H9 (cell line): ENCODE results near the gene MTMR1. TPM values are rescaled to one million over a fixed set of nuclear protein-coding genes. Genes with fewer than 3 reads are reported as not detected.

Source experiments
- DNase-seq: peaks from one replicate; pipeline ENCODE4 v3.0.0-alpha.2; 2017
- H2AFZ ChIP-seq: one replicate; pipeline ENCODE4 v1.6.1; 2013; ENCODE audit warnings: mild to moderate bottlenecking, low read length, control low read depth, moderate library complexity
- H2AK5ac ChIP-seq: 2 replicates; pipeline ENCODE4 v1.6.1; 2013; ENCODE audit warnings: low read length, control low read depth, mixed read lengths; ENCODE audit not compliant: insufficient read length
- H2BK120ac ChIP-seq: one replicate; pipeline ENCODE4 v1.6.1; 2013; ENCODE audit warnings: low read depth, mild to moderate bottlenecking, low read length, control low read depth, inconsistent platforms; ENCODE audit not compliant: poor library complexity, severe bottlenecking
- H2BK12ac ChIP-seq: 2 replicates; pipeline ENCODE4 v1.6.1; 2013; ENCODE audit warnings: low read length, control low read depth, mixed read lengths, low read depth; ENCODE audit not compliant: insufficient read length
- H2BK15ac ChIP-seq: 2 replicates; pipeline ENCODE4 v1.6.1; 2013; ENCODE audit warnings: low read depth, low read length, control low read depth
- H2BK20ac ChIP-seq: one replicate; pipeline ENCODE4 v1.6.1; 2013; ENCODE audit warnings: low read depth, mild to moderate bottlenecking, low read length, control low read depth, inconsistent platforms; ENCODE audit not compliant: poor library complexity, severe bottlenecking
- H2BK5ac ChIP-seq: 2 replicates; pipeline ENCODE4 v1.6.1; 2013; ENCODE audit warnings: low read length, control low read depth, mixed read lengths; ENCODE audit not compliant: insufficient read length
- H3K14ac ChIP-seq: 2 replicates; pipeline ENCODE4 v1.6.1; 2013; ENCODE audit warnings: low read length, control low read depth; ENCODE audit not compliant: insufficient read depth
- H3K18ac ChIP-seq: 2 replicates; pipeline ENCODE4 v1.6.1; 2013; ENCODE audit warnings: low read depth, mild to moderate bottlenecking, mixed read lengths, low read length, control low read depth; ENCODE audit not compliant: insufficient read length
- H3K23ac ChIP-seq: 2 replicates; pipeline ENCODE4 v1.6.1; 2013; ENCODE audit warnings: low read length, control low read depth, mixed read lengths, low read depth; ENCODE audit not compliant: insufficient read length
- H3K23me2 ChIP-seq: 2 replicates; pipeline ENCODE4 v1.6.1; 2013; ENCODE audit warnings: low read depth, mild to moderate bottlenecking, mixed read lengths, low read length, control low read depth; ENCODE audit not compliant: insufficient read length, poor library complexity, severe bottlenecking
- H3K27ac ChIP-seq: 2 replicates; pipeline ENCODE4 v1.5.1; 2013; ENCODE audit warnings: low read length, control low read depth, mixed read lengths, low read depth; ENCODE audit not compliant: insufficient read length
- H3K27me3 ChIP-seq: 2 replicates; pipeline ENCODE4 v1.6.1; 2013; ENCODE audit warnings: low read length, control low read depth, inconsistent platforms; ENCODE audit not compliant: insufficient read depth
- H3K4ac ChIP-seq: 2 replicates; pipeline ENCODE4 v1.6.1; 2013; ENCODE audit warnings: low read depth, mild to moderate bottlenecking, control low read depth, inconsistent platforms, low read length, moderate library complexity
- H3K4me1 ChIP-seq: 2 replicates; pipeline ENCODE4 v1.6.1; 2013; ENCODE audit warnings: low read length, control low read depth, inconsistent platforms; ENCODE audit not compliant: insufficient read depth
- H3K4me2 ChIP-seq: 2 replicates; pipeline ENCODE4 v1.6.1; 2013; ENCODE audit warnings: low read length, control low read depth, mixed read lengths; ENCODE audit not compliant: insufficient read length, insufficient read depth
- H3K56ac ChIP-seq: 2 replicates; pipeline ENCODE4 v1.6.1; 2013; ENCODE audit warnings: low read depth, mild to moderate bottlenecking, mixed read lengths, low read length, control low read depth; ENCODE audit not compliant: insufficient read length
- H3K79me1 ChIP-seq: 2 replicates; pipeline ENCODE4 v1.6.1; 2013; ENCODE audit warnings: low read depth, mild to moderate bottlenecking, moderate library complexity, low read length, control low read depth, inconsistent platforms; ENCODE audit not compliant: insufficient read depth, poor library complexity, severe bottlenecking
- H3K79me2 ChIP-seq: 2 replicates; pipeline ENCODE4 v1.6.1; 2013; ENCODE audit warnings: low read length, control low read depth, inconsistent platforms; ENCODE audit not compliant: insufficient read depth
- H3K9ac ChIP-seq: 2 replicates; pipeline ENCODE4 v1.6.1; 2013; ENCODE audit warnings: low read length, control low read depth, mixed read lengths; ENCODE audit not compliant: insufficient read length; ENCODE audit errors: extremely low read depth
- H3K9me3 ChIP-seq: one replicate; pipeline ENCODE4 v1.6.1; 2013; ENCODE audit warnings: low read depth, low read length, inconsistent platforms; ENCODE audit not compliant: control insufficient read depth
- H3T11ph ChIP-seq: one replicate; pipeline ENCODE4 v1.6.1; 2013; ENCODE audit warnings: mild to moderate bottlenecking, low read length, control low read depth, inconsistent platforms
- H4K20me1 ChIP-seq: one replicate; pipeline ENCODE4 v1.6.1; 2013; ENCODE audit not compliant: control insufficient read depth, insufficient read length, insufficient read depth
- H4K5ac ChIP-seq: 2 replicates; pipeline ENCODE4 v1.6.1; 2013; ENCODE audit warnings: low read depth, mild to moderate bottlenecking, mixed read lengths, low read length, control low read depth; ENCODE audit not compliant: insufficient read length
- H4K8ac ChIP-seq: replicated peaks from 2 replicates; pipeline ENCODE4 v1.6.1; 2013; ENCODE audit warnings: low read length, control low read depth, mixed read lengths, low read depth; ENCODE audit not compliant: insufficient read length
- H4K91ac ChIP-seq: 2 replicates; pipeline ENCODE4 v1.6.1; 2013; ENCODE audit warnings: low read depth, mild to moderate bottlenecking, moderate library complexity, mixed read lengths, low read length, control low read depth; ENCODE audit not compliant: insufficient read length
- H3K27ac Mint-ChIP-seq, 3 experiments: 2 replicates in 2 of 3; 3 replicates in 1 of 3; pipeline ENCODE4 v1.8.0; 2020 to 2021; ENCODE audit warnings: mixed read lengths in 3 of 3, mild to moderate bottlenecking in 1 of 3, moderate library complexity in 1 of 3
- H3K27me3 Mint-ChIP-seq: 2 replicates; pipeline ENCODE4 v1.8.0; 2021; ENCODE audit warnings: low read depth, mild to moderate bottlenecking, moderate library complexity, mixed read lengths
- H3K36me3 Mint-ChIP-seq, 3 experiments: 2 replicates in 2 of 3; 3 replicates in 1 of 3; pipeline ENCODE4 v1.8.0; 2020 to 2021; ENCODE audit warnings: low read depth in 3 of 3, mixed read lengths in 3 of 3; ENCODE audit not compliant: insufficient read depth in 1 of 3
- H3K4me1 Mint-ChIP-seq, 2 experiments: 2 replicates each; pipeline ENCODE4 v1.8.0; 2020; ENCODE audit warnings: mixed read lengths in 2 of 2
- H3K4me3 Mint-ChIP-seq, 2 experiments: 2 replicates in 1 of 2; 3 replicates in 1 of 2; pipeline ENCODE4 v1.8.0; 2020 to 2021; ENCODE audit warnings: mild to moderate bottlenecking in 2 of 2, mixed read lengths in 2 of 2, moderate library complexity in 1 of 2
- H3K9me3 Mint-ChIP-seq, 2 experiments: 2 replicates in 1 of 2; 3 replicates in 1 of 2; pipeline ENCODE4 v1.8.0; 2020; ENCODE audit warnings: mild to moderate bottlenecking in 2 of 2, mixed read lengths in 2 of 2, moderate library complexity in 1 of 2
- CTCF ChIP-seq: fragments of 200-600 bp; sonication (generic); conservative IDR thresholded peaks from 3 replicates; pipeline ENCODE4 v1.8.0; 2021; ENCODE audit warnings: antibody characterized with exemption, mild to moderate bottlenecking
- WGBS: extraction: QIAGEN DNeasy Blood & Tissue Kit; methylation state at CpG from one replicate; pipeline ENCODE4 v1.1.7; 2013; ENCODE audit warnings: missing lambda C conversion rate, low lambda C conversion rate, mixed read lengths; ENCODE audit not compliant: insufficient read length; ENCODE audit errors: extremely low coverage; 5-methylcytosine and 5-hydroxymethylcytosine counted together
- total RNA-seq: library from RNA; stranded (reverse); gene quantifications from 2 replicates; pipeline ENCODE4 v1.2.1, GENCODE V29; 2021

Gene MTMR1
- total RNA-seq, 1 experiment from 2014 or later: 25.2 TPM

GRCh38 chrX:150715184-150715583, 22.0 kb downstream of the MTMR1 start:
- Histone ChIP-seq H3K14ac (no peak overlapping the region), H3K23me2 (no peaks in the 10 kb centered on the region), H3K4me1 (no peaks in the 10 kb centered on the region), H3T11ph (no peak overlapping the region), H2BK120ac (no peak overlapping the region), H3K23ac (no peak overlapping the region), H3K27ac (no peak overlapping the region), H3K79me2 (no peaks in the 10 kb centered on the region), H3K4me2 (no peak overlapping the region), H3K79me1 (no peaks in the 10 kb centered on the region), H3K9ac (no peak overlapping the region), H3K18ac (no peak overlapping the region), H2AFZ (no peak overlapping the region), H4K5ac (no peak overlapping the region), H3K27me3 (no peaks in the 10 kb centered on the region), H2BK20ac (no peak overlapping the region), H3K4ac (no peak overlapping the region), H2AK5ac (no peak overlapping the region), H2BK15ac (no peak overlapping the region), H3K9me3 (no peaks in the 10 kb centered on the region), H3K56ac (no peak overlapping the region), H2BK5ac (no peak overlapping the region), H4K91ac (no peak overlapping the region), H2BK12ac (no peak overlapping the region), H4K20me1 (no peaks in the 10 kb centered on the region), H4K8ac (no peak overlapping the region)
- no peak overlapping the region for H3K27ac Mint-ChIP-seq
- no peak for TF ChIP-seq CTCF
- H3K9me3 Mint-ChIP-seq: peaks cover 45 to 47% of the 10 kb centered on the region in 2 experiments
- no peaks in the 10 kb centered on the region for H3K27me3 Mint-ChIP-seq
- H3K4me3 Mint-ChIP-seq: no peak overlapping the region
- H3K36me3 Mint-ChIP-seq: peaks cover 0 to 1% (median 0%) of the 10 kb centered on the region in 3 experiments; a peak in 1 of 7 replicates
- H3K4me1 Mint-ChIP-seq: peaks cover 5 to 6% of the 10 kb centered on the region in 2 experiments
- no peak for DNase-seq
- no CpG with 5 or more reads among the region's 3 CpGs for WGBS
